ENCODE measurements around the gene MINDY4B.

MINDY4B gene

DNA sequence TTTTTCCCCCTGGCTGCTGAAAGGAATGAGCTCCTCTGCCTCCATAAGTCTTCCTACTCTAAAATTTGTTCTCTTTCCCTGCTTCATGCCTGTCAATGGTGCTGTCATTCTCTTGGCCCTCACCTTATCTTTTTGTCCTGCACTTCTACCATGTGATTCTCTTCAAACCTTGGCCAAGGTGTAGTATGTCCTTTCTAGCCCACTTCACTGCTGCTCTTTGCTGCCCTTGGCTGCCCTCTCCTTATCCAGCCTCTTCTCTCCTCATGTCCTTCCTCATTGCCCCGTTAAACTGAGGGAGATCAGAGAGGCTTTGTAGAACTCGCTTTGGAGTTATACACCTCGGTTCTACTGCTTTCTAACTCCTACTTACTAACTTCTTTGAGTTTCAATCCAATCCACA is 19.7 kb downstream of the MINDY4B start:
- TF ChIP-seq, protein P1, sequence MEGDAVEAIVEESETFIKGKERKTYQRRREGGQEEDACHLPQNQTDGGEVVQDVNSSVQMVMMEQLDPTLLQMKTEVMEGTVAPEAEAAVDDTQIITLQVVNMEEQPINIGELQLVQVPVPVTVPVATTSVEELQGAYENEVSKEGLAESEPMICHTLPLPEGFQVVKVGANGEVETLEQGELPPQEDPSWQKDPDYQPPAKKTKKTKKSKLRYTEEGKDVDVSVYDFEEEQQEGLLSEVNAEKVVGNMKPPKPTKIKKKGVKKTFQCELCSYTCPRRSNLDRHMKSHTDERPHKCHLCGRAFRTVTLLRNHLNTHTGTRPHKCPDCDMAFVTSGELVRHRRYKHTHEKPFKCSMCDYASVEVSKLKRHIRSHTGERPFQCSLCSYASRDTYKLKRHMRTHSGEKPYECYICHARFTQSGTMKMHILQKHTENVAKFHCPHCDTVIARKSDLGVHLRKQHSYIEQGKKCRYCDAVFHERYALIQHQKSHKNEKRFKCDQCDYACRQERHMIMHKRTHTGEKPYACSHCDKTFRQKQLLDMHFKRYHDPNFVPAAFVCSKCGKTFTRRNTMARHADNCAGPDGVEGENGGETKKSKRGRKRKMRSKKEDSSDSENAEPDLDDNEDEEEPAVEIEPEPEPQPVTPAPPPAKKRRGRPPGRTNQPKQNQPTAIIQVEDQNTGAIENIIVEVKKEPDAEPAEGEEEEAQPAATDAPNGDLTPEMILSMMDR (IDR thresholded peaks at IDR 0.05; ENCODE audit: low read depth, low read length): no peak
- H3K9me3 ChIP-seq (ENCODE audit: severe bottlenecking): peaks cover 3% of the 10 kb centered on the region
- no peak overlapping the region for H3K4me3 ChIP-seq (ENCODE audit: low read depth, low read length)
- no peak for DNase-seq
- H3K36me3 ChIP-seq: no peaks in the 10 kb centered on the region
- H3K27ac ChIP-seq: no peak overlapping the region
- H3K27me3 ChIP-seq (ENCODE audit: insufficient read depth, low read depth, severe bottlenecking): peaks cover 55% of the 10 kb centered on the region

DNA sequence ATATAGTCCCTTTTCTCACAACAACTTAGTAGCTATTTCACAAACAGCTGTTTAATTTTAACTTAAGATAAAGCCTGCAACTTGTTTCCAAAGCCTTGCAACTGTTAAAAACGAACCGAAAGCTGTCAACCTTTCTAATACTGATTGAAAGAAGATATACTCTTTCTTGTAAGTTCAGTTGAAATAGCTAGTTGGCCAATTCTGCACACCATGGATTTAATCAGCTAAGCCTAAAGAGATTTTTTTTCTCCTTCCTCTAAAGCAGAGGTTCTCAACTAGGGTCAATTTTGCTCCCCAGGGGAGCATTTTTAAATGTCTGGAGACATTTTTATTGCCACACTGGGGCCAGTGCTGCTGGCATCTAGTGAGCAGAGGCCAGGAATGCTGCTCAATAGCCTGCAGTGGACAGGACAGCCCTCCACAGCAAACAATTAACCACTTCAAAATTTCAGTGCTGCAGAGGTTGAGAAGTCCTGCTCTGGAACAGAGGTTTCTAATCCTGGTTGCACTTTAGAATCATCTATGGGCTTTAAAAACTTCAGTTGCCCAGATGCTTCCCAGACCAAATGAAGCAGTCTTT is 26.2 kb downstream of the MINDY4B start:
- H3K27me3 ChIP-seq (ENCODE audit: insufficient read depth, low read depth, severe bottlenecking): peaks cover 59% of the 10 kb centered on the region
- no peak for DNase-seq
- H3K4me3 ChIP-seq (ENCODE audit: low read depth, low read length): no peak overlapping the region
- TF ChIP-seq, protein P1 (IDR thresholded peaks at IDR 0.05; ENCODE audit: low read depth, low read length): no peak
- H3K27ac ChIP-seq: no peak overlapping the region
- no peaks in the 10 kb centered on the region for H3K36me3 ChIP-seq
- no peaks in the 10 kb centered on the region for H3K9me3 ChIP-seq (ENCODE audit: severe bottlenecking)

DNA sequence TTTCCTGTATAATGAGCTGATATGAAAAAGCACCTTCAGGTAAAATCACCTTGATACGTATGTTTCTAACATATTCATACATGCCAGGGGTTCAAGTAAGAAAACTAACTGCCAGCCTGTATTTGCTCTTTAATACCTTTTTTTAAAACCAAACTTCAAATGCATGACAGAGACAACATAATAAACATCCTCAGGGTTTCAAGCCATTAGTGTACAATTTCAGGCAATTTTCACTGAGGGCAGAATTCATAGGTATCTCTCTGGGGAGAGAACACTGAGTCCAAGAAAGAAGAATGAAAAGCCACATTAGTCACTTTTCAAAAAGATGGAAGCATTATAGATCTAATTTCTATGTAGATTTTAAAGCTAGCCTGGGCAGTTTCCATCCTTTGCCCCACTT is 26.9 kb downstream of the MINDY4B start:
- TF ChIP-seq, protein P1 (IDR thresholded peaks at IDR 0.05; ENCODE audit: low read depth, low read length): no peak
- H3K9me3 ChIP-seq (ENCODE audit: severe bottlenecking): no peaks in the 10 kb centered on the region
- no peak overlapping the region for H3K4me3 ChIP-seq (ENCODE audit: low read depth, low read length)

DNA sequence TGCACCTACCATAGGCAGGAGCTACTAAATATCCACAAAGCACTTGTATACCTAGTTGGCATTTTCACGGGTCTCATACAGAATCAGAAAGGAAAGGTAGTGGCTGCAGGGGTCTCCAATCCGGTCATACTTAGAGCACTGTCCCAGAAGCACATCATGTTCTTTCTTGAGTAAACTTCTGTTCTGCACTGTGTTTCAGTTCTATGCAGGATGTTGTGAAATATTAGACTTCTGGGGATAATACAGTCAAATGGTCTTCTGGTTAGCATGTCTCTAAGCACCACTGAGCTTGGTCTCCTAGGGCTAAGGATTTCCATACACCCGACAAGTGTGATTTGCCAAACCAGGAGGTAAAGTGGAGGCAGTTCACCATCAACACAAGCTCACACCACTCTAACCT is 27.9 kb downstream of the MINDY4B start:
- TF ChIP-seq, protein P1 (IDR thresholded peaks at IDR 0.05; ENCODE audit: low read depth, low read length): no peak
- H3K36me3 ChIP-seq: no peaks in the 10 kb centered on the region
- H3K27me3 ChIP-seq (ENCODE audit: insufficient read depth, low read depth, severe bottlenecking): peaks cover 74% of the 10 kb centered on the region

More for the DNA sequence above, 26.9 kb downstream of the MINDY4B start:
- H3K27me3 ChIP-seq (ENCODE audit: insufficient read depth, low read depth, severe bottlenecking): peaks cover 64% of the 10 kb centered on the region
- no peak for DNase-seq
- H3K36me3 ChIP-seq: no peaks in the 10 kb centered on the region
- no peak overlapping the region for H3K27ac ChIP-seq

DNA sequence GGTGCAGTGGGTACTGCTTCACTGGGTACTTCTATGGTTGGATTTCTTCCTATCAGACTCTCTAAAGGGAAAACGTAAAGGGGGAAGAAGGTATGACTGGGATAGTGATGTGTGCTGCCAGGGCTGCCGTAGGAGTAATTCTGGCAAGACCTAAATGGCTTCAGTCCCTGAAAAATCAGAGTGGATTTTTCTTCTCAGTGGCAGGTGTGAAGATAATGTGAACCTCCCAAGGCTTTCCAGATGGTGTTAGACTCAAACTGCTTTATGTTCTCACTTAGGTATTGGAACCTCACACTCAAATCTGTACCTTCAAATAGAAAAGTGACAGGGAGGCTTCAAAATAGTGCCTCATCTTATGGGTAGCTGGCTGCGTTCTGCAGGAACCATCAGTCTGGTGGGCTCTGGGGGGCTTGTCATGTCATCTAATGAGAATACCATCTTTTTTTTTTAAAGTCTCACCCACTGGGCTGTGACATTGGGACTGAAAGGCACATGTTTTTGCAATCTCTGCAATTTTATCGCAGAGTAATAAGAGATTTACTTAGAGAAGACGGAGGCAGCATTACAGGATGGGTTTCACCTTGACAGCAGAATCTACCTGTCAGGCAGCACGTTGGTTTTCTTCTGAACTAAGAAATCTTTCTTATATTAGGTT is 28.5 kb downstream of the MINDY4B start:
- TF ChIP-seq, protein P1 (IDR thresholded peaks at IDR 0.05; ENCODE audit: low read depth, low read length): no peak
- Histone ChIP-seq H3K9me3 (ENCODE audit: severe bottlenecking) (no peaks in the 10 kb centered on the region), H3K4me3 (ENCODE audit: low read depth, low read length) (no peak overlapping the region), H3K36me3 (no peaks in the 10 kb centered on the region), H3K27me3 (ENCODE audit: insufficient read depth, low read depth, severe bottlenecking) (peaks cover 73% of the 10 kb centered on the region), H3K27ac (no peak overlapping the region)
- DNase-seq: no peak

More for the DNA sequence above, 27.9 kb downstream of the MINDY4B start:
- Histone ChIP-seq H3K4me3 (ENCODE audit: low read depth, low read length) (no peak overlapping the region), H3K27ac (no peak overlapping the region), H3K9me3 (ENCODE audit: severe bottlenecking) (no peaks in the 10 kb centered on the region)
- DNase-seq: no peak
